ENCODE data around the gene NOA1. TPM values are rescaled to one million over a fixed set of nuclear protein-coding genes. Genes with fewer than 3 reads are reported as not detected.
"Not testable (repeated sequence)": the region's sequence is repeated elsewhere in the genome, so short reads cannot be mapped to it uniquely, and the experiment has no call there.

Gene NOA1
- total RNA-seq, 3 donors from 2014 or later = 21.4 to 21.8 (median 21.4) TPM

GRCh38 chr4:56937262-56937661 lies 40.1 kb downstream of the NOA1 start:
- intact Hi-C loops (cut with DNase I, micrococcal nuclease) = no loop called here
- H3K9me3 ChIP-seq = no peaks in the 10 kb centered on the region
- no peaks in the 10 kb centered on the region for H3K4me1 ChIP-seq (ENCODE audit: low read depth)
- H3K4me3 ChIP-seq = no peak overlapping the region
- DNase-seq (no peak), ATAC-seq (no peak)
- TF ChIP-seq CTCF (IDR thresholded peaks at IDR 0.05) = no peak
- no peaks in the 10 kb centered on the region for H3K36me3 ChIP-seq (ENCODE audit: low read depth)

- DNase-seq (no peak), ATAC-seq (no peak)
- Histone ChIP-seq H3K36me3 (ENCODE audit: low read depth) (no peaks in the 10 kb centered on the region), H3K4me3 (no peak overlapping the region), H3K4me1 (ENCODE audit: low read depth) (no peaks in the 10 kb centered on the region), H3K9me3 (no peaks in the 10 kb centered on the region)
- TF ChIP-seq CTCF (IDR thresholded peaks at IDR 0.05) = no peak
- intact Hi-C loops (cut with DNase I, micrococcal nuclease) = no loop called here
Observed at GRCh38 chr4:56931924-56932323, 45.5 kb downstream of the NOA1 start.

GRCh38 chr4:56930638-56931037 lies 46.8 kb downstream of the NOA1 start:
- no peaks in the 10 kb centered on the region for H3K9me3 ChIP-seq
- ATAC-seq (no peak), DNase-seq (no peak)
- H3K36me3 ChIP-seq (ENCODE audit: low read depth) = no peaks in the 10 kb centered on the region
- H3K4me3 ChIP-seq = no peak overlapping the region
- intact Hi-C loops (cut with DNase I, micrococcal nuclease) = no loop called here
- no peaks in the 10 kb centered on the region for H3K4me1 ChIP-seq (ENCODE audit: low read depth)
- no peak for TF ChIP-seq CTCF (IDR thresholded peaks at IDR 0.05)

GRCh38 chr4:56927196-56927595 lies 50.2 kb downstream of the NOA1 start:
- no peak overlapping the region for H3K4me3 ChIP-seq
- DNase-seq (no peak), ATAC-seq (no peak)
- no peak for TF ChIP-seq CTCF (IDR thresholded peaks at IDR 0.05)
- H3K9me3 ChIP-seq = no peaks in the 10 kb centered on the region
- no peaks in the 10 kb centered on the region for H3K4me1 ChIP-seq (ENCODE audit: low read depth)
- H3K36me3 ChIP-seq (ENCODE audit: low read depth) = no peaks in the 10 kb centered on the region
- intact Hi-C loops (cut with DNase I, micrococcal nuclease) = no loop called here

- DNase-seq; intact Hi-C loops (cut with DNase I, micrococcal nuclease): not testable (repeated sequence)
Observed at GRCh38 chr4:56914977-56915376, 62.4 kb downstream of the NOA1 start.

GRCh38 chr4:56914336-56914735 lies 63.1 kb downstream of the NOA1 start:
- Histone ChIP-seq H3K36me3 (ENCODE audit: low read depth) (no peaks in the 10 kb centered on the region), H3K9me3 (no peaks in the 10 kb centered on the region), H3K4me3 (no peak overlapping the region), H3K4me1 (ENCODE audit: low read depth) (peaks cover 15% of the 10 kb centered on the region)
- intact Hi-C loops (cut with DNase I, micrococcal nuclease) = no loop called here
- DNase-seq = no peak
- TF ChIP-seq CTCF (IDR thresholded peaks at IDR 0.05) = no peak
- ATAC-seq = no peak

More at GRCh38 chr4:56914977-56915376, 62.4 kb downstream of the NOA1 start:
- not testable (repeated sequence) for H3K4me3 ChIP-seq; H3K36me3 ChIP-seq (ENCODE audit: low read depth); H3K9me3 ChIP-seq; ATAC-seq
- peaks cover 11% of the 10 kb centered on the region for H3K4me1 ChIP-seq (ENCODE audit: low read depth)

Other genes starting within 250 kb of the NOA1 start
- 1 to 10 TPM in 2 of 3 donors, not detected in 1; 1.1 to 2.7 TPM for gene SPINK2, start 155.9 kb downstream of the NOA1 start, total RNA-seq
- 10 to 100 TPM; 26.8 to 37.6 (median 28.4) TPM for gene REST, start 69.7 kb downstream of the NOA1 start, total RNA-seq
- gene POLR2B, start 1.3 kb upstream of the NOA1 start, total RNA-seq = 10 to 100 TPM; 56.7 to 78.8 (median 71.9) TPM
- gene IGFBP7, start 132.8 kb upstream of the NOA1 start, total RNA-seq = 100 to 1,000 TPM in 2 of 3 donors, 10 to 100 TPM in 1; 32.7 to 225 (median 116) TPM